ENCODE measurements around the gene TMEM69.

TMEM69 gene

DNA sequence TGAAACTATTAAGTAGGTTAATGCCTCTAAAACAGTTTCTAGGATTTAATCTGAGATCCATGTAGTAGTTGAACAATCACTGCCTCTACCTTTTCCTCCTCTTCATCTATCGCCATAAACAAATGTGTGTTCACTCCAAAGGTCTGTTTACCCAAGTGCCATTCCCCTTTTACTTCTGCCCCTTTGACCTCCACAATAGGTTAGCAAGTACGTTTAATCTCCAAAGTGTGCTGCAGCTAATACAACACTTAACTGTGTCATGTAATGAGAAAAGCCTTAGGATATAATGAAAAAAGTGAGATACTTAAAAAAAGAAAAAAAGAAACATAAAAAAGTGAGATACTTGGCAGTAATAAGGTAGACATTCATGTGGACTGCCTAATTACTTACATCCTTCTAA, 29.8 kb upstream of the TMEM69 start:
- TF ChIP-seq GABPA (IDR thresholded peaks at IDR 0.05; ENCODE audit: low read depth) (no peak), POLR2AphosphoS5 (IDR thresholded peaks at IDR 0.05; ENCODE audit: low read depth) (no peak), SPI1 (IDR thresholded peaks at IDR 0.05; ENCODE audit: borderline replicate concordance, low read depth) (no peak), REST (IDR thresholded peaks at IDR 0.05; ENCODE audit: insufficient replicate concordance, low read depth) (no peak), CTCF (IDR thresholded peaks at IDR 0.05; ENCODE audit: insufficient read depth, low read length) (no peak)
- Histone ChIP-seq H3K27ac (replicated peaks) (no peak overlapping the region), H3K4me3 (replicated peaks; ENCODE audit: insufficient read depth, low read length) (no peak overlapping the region), H3K27me3 (ENCODE audit: insufficient read depth, poor library complexity, severe bottlenecking) (no peaks in the 10 kb centered on the region)
- DNase-seq (ENCODE audit: low read depth in 1 of 2, low spot score in 1 of 2): no peak

- TF ChIP-seq REST (IDR thresholded peaks at IDR 0.05; ENCODE audit: insufficient replicate concordance, low read depth) (no peak), POLR2AphosphoS5 (IDR thresholded peaks at IDR 0.05; ENCODE audit: low read depth) (no peak), SPI1 (IDR thresholded peaks at IDR 0.05; ENCODE audit: borderline replicate concordance, low read depth) (no peak), GABPA (IDR thresholded peaks at IDR 0.05; ENCODE audit: low read depth) (no peak), CTCF (IDR thresholded peaks at IDR 0.05; ENCODE audit: insufficient read depth, low read length) (no peak)
- no peak overlapping the region for H3K4me3 ChIP-seq (replicated peaks; ENCODE audit: insufficient read depth, low read length)
- H3K27ac ChIP-seq (replicated peaks): no peak overlapping the region
- DNase-seq (ENCODE audit: low read depth in 1 of 2, low spot score in 1 of 2): no peak
- no peaks in the 10 kb centered on the region for H3K27me3 ChIP-seq (ENCODE audit: insufficient read depth, poor library complexity, severe bottlenecking)
Measured at GRCh38 chr1:45659222-45659621, 28.8 kb upstream of the TMEM69 start.

DNA sequence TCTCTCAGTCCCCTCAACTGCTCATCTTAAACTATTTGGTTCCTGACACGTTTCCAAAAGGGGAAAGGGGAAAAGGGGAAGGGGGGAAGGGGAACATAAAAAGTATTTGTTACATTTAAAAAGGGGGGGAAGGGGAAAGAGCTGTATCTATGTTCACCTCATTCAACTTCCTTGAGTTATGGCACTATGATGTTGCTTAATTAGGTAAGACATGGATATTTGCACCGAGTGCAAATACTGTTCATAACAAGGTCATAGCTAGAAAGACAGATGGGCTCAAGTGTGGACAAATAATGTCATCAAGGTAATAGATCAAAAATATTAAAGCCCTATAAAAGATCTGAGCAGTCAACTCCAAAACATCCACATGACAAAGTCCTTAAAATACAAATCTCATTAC, 27.6 kb upstream of the TMEM69 start:
- no peaks in the 10 kb centered on the region for H3K27me3 ChIP-seq (ENCODE audit: insufficient read depth, poor library complexity, severe bottlenecking)
- H3K27ac ChIP-seq (replicated peaks): no peak overlapping the region
- DNase-seq (ENCODE audit: low read depth in 1 of 2, low spot score in 1 of 2): no peak
- H3K4me3 ChIP-seq (replicated peaks; ENCODE audit: insufficient read depth, low read length): no peak overlapping the region
- TF ChIP-seq GABPA (IDR thresholded peaks at IDR 0.05; ENCODE audit: low read depth) (no peak), POLR2AphosphoS5 (IDR thresholded peaks at IDR 0.05; ENCODE audit: low read depth) (no peak), REST (IDR thresholded peaks at IDR 0.05; ENCODE audit: insufficient replicate concordance, low read depth) (no peak), CTCF (IDR thresholded peaks at IDR 0.05; ENCODE audit: insufficient read depth, low read length) (no peak), SPI1 (IDR thresholded peaks at IDR 0.05; ENCODE audit: borderline replicate concordance, low read depth) (no peak)
